ELF-1 (cell line): ENCODE measurements around the gene SIGLEC8.
"Not testable (repeated sequence)": the region's sequence is repeated elsewhere in the genome, so short reads cannot be mapped to it uniquely, and the experiment has no call there.

Experiments
- DNase-seq: peaks from one replicate; pipeline ENCODE4 v3.0.0-alpha.2; 2016; ENCODE audit warnings: low read depth, low spot score

The SIGLEC8 gene

GRCh38 chr19:51458051-51458645 lies at the start of gene SIGLEC8:
Gene SIGLEC8 (minus strand): TSS chr19:51458454. CDS start chr19:51458387, 67 bp downstream.
- no peak for DNase-seq

- no peak for DNase-seq
Measured at GRCh38 chr19:51507640-51508058, 49.4 kb upstream of the SIGLEC8 start.

- no peak for DNase-seq
Measured at GRCh38 chr19:51507192-51507591, 48.9 kb upstream of the SIGLEC8 start.

GRCh38 chr19:51505904-51506303 lies 47.6 kb upstream of the SIGLEC8 start:
- no peak for DNase-seq

- no peak for DNase-seq
Measured at GRCh38 chr19:51503896-51504295, 45.6 kb upstream of the SIGLEC8 start.

- no peak for DNase-seq
Measured at GRCh38 chr19:51503286-51503817, 45.1 kb upstream of the SIGLEC8 start.

GRCh38 chr19:51501594-51502263 lies 43.5 kb upstream of the SIGLEC8 start, which contains the start of gene SIGLEC12:
Gene SIGLEC12 (minus strand): TSS chr19:51501800. CDS start chr19:51501733, 67 bp downstream.
- no peak for DNase-seq

GRCh38 chr19:51500931-51501330 lies 42.7 kb upstream of the SIGLEC8 start:
- not testable (repeated sequence) for DNase-seq

GRCh38 chr19:51497666-51498065 lies 39.4 kb upstream of the SIGLEC8 start:
- no peak for DNase-seq

- DNase-seq: no peak
Measured at GRCh38 chr19:51493776-51494175, 35.5 kb upstream of the SIGLEC8 start.

- DNase-seq: no peak
Measured at GRCh38 chr19:51491586-51491985, 33.3 kb upstream of the SIGLEC8 start.

GRCh38 chr19:51490676-51491075 lies 32.4 kb upstream of the SIGLEC8 start:
- DNase-seq: no peak

- no peak for DNase-seq
Measured at GRCh38 chr19:51489113-51489512, 30.9 kb upstream of the SIGLEC8 start.

- DNase-seq: no peak
Measured at GRCh38 chr19:51488491-51488890, 30.2 kb upstream of the SIGLEC8 start.

GRCh38 chr19:51485960-51486660 lies 27.9 kb upstream of the SIGLEC8 start:
- no peak for DNase-seq

- peak; percentile 62 for DNase-seq
Measured at GRCh38 chr19:51480590-51480989, 22.3 kb upstream of the SIGLEC8 start.

- DNase-seq: no peak
Measured at GRCh38 chr19:51479531-51480331, 21.5 kb upstream of the SIGLEC8 start.

- DNase-seq: no peak
Measured at GRCh38 chr19:51478381-51479234, 20.4 kb upstream of the SIGLEC8 start, which contains the start of gene CEACAM18. Gene CEACAM18 (plus strand): TSS chr19:51478539.

GRCh38 chr19:51477344-51477743 lies 19.1 kb upstream of the SIGLEC8 start:
- no peak for DNase-seq

- DNase-seq: no peak
Measured at GRCh38 chr19:51476164-51476563, 17.9 kb upstream of the SIGLEC8 start.
